ENCODE measurements around the gene CCDC107.
A peak's percentile ranks its signal among the peaks of the same experiment; 100 is the strongest.
"Not testable (repeated sequence)": the region's sequence is repeated elsewhere in the genome, so short reads cannot be mapped to it uniquely, and the experiment has no call there.

Gene CCDC107

GRCh38 chr9:35658137-35658967 lies at the start of gene CCDC107:
Gene CCDC107, plus strand, starts transcription at chr9:35658292. Its CDS starts 88 bp downstream, at chr9:35658380.
- DNase-seq = peak; percentile 73

DNA sequence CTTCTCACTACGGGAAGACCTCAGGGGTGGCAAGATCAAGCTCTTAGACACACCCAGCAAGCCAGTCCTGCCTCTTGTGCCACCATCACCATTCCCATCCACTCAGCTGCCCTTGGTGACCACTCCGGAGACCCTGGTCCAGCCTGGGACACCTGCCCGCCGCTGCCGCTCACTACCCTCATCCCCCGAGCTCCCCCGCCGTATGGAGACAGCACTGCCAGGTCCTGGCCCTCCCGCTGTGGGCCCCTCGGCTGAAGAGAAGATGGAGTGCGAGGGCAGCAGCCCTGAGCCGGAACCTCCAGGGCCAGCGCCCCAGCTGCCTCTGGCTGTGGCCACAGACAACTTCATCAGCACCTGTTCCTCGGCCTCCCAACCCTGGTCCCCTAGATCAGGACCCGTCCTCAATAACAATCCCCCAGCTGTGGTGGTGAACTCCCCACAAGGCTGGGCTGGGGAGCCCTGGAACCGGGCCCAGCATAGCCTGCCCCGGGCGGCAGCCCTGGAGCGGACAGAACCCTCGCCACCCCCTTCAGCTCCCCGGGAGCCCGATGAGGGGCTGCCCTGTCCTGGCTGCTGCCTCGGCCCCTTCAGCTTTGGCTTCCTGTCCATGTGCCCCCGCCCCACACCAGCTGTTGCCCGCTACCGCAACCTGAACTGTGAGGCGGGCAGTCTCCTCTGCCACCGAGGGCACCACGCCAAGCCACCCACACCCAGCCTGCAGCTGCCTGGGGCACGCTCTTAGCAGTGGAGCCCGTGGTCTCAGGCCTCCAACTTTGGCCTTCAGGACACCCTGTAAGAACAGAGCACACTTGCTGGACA lies 48.9 kb upstream of the CCDC107 start:
- no peak for DNase-seq

- DNase-seq = no peak
Observed at GRCh38 chr9:35609820-35610163, 48.3 kb upstream of the CCDC107 start.

DNA sequence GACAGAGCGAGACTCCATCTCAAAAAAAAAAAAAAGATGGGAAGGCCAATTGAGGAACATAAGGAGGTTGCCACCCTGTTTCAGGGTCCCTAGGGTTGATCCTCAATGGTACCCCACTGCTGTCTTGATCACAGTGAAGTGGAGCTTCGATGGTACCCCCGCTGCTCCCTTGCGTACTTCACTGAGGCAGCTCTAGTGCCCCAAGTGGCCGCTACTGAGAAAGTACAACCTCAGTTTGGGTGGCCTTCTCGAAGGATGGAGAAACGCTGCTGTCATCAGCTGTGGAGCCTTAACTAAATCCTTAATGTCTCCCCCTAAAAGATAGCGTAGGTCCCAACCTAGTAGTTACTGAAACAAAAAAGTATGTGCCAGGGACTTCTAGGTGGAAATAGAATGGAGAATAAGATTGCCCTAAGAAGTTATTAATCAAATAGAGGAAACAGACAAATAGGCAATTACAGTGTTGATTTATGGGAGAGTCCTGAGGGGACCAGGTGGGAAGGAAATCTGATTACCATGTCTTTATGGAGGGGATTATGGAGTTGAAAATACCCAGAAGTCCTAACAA lies 46.8 kb upstream of the CCDC107 start:
- DNase-seq = peak; percentile 37

- DNase-seq = not testable (repeated sequence)
Observed at GRCh38 chr9:35612066-35612465, 46.0 kb upstream of the CCDC107 start.

GRCh38 chr9:35612843-35613242 lies 45.2 kb upstream of the CCDC107 start:
- DNase-seq = no peak

GRCh38 chr9:35615981-35616680 lies 42.0 kb upstream of the CCDC107 start:
- DNase-seq = no peak

GRCh38 chr9:35616681-35617459 lies 41.2 kb upstream of the CCDC107 start:
- peak; percentile 58 for DNase-seq

- DNase-seq = no peak
Observed at GRCh38 chr9:35617548-35617947, 40.5 kb upstream of the CCDC107 start.

GRCh38 chr9:35618325-35618727 lies 39.8 kb upstream of the CCDC107 start, which contains the start of gene CD72:
Gene CD72, minus strand, starts transcription at chr9:35618413. Its CDS starts 110 bp downstream, at chr9:35618303.
- DNase-seq = no peak

DNA sequence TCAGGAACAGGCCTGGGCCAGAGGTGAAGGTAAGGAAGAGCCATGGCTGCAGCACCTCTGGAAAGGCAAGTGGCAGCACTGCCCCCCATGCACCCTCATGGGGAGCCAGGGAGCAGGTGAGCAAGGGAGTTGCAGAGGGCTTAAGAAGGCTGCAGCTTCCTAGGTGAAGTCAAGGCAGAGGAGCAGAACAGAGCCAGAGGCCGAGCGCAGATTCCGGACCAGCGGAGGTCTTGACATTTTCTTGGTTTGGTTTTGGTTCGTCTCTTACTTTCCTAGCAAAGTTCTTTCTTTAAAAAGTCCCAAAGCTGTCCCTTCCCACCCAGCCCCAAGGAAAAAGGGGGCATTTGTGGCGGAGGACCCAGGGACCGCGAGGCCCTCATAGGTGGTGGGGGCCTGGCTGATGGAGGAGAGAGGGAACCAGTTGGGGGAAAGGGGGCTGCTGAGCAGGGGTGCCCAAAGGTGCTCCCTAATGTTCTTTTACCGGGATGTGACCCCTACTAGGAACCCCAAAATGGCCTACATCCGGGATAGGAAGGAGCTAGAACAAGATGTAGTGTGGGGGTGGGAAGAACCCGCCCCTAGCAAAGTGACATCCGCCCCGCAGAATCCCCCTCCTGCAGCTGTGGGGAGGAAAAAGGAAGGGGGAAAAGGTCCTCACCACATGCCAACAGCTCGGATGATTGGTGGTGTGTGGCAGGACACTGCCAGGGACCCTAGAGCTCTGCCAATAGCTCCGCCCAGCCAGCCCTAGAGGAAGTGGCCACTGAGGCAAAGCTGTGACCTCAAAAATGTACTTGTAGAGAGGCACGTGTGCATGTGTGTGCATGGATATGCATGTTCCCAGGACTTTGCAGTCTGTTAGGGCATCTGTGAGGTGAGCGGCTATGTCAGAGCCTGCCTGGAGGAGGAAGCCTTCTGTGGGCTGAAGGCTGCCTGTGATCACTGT lies 39.0 kb upstream of the CCDC107 start:
- DNase-seq = peak; percentile 18

DNA sequence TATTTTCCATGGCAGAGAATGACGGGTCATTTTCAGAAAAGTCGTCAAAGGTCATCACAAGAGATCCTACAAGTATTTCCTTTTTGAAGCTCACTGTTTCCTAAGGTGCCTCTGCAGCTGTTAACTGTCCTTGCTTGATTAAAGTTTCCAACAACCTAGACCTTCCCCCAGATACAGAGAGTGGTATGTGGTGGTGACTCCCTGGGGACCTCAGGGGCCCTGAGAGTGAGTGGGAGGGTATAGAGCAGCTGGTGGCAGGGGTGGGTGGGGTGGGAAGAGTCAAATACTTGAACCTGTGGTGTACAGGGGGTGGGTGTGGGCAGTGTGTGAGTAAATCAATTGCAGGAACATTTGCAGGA lies 38.3 kb upstream of the CCDC107 start:
- DNase-seq = no peak

DNA sequence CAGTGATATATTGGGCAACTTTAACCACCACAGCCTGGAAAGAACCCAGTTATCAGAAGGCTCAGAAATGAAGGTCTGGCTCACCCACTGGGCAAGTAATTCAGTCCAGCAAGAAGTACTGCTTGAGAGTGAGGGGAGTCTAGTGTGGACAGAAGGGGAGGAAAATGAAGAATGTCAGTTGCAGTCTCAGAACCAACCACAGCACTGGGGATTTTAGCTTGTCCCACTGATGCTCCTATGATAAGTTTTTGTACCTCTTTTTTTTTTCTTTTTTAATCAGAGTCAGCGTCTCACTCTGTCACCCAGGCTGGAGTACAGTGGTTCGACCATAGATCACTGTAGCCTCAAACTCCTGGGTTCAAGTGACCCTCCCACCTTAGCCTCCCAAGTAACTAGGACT lies 30.5 kb upstream of the CCDC107 start:
- no peak for DNase-seq

DNA sequence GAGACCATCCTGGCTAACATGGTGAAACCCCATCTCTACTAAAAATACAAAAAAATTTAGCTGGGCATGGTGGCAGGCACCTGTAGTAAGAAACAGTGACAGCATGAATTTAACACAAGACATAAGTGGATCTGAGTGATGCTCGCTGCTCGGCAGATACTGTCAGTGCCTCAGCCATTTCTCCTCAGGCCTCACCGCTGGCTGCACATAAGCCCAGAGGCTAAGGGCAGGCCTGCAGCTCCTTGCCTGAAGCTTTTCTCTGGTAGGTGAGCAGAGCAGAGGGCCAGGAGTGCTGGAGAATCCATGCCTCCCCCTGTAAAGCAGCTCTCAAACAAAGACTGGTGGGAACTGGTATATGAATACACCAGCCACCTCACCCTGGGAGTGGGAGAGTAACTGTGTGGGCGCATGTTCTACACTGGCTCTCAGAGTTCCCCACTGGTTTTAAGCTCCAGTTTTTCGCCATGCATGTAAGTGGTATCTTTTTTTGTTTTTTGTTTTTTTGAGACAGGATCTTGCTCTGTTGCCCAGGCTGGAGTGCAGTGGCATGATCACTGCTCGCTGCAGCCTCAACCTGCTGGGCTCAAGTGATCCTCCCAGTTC lies 29.6 kb upstream of the CCDC107 start:
- DNase-seq = no peak

DNA sequence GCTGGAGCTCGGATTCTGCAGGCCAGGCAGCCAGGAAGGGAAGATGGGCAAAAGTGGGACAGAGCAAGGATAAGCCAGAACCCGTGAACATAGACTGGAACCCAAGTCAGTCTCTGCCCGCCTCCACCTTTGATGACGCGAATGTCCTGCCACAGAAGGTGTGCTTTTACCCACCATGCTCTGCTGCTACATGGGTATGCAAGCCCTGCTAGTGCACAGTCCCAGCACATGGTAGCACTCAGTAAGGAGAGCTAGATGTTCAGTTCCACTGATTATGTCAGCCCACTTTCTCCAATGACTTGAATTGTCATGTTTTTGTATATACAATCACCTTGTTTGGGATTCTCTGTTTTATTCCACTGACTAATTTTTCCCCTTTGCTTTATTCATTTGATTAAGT lies 28.5 kb upstream of the CCDC107 start:
- DNase-seq = no peak

DNA sequence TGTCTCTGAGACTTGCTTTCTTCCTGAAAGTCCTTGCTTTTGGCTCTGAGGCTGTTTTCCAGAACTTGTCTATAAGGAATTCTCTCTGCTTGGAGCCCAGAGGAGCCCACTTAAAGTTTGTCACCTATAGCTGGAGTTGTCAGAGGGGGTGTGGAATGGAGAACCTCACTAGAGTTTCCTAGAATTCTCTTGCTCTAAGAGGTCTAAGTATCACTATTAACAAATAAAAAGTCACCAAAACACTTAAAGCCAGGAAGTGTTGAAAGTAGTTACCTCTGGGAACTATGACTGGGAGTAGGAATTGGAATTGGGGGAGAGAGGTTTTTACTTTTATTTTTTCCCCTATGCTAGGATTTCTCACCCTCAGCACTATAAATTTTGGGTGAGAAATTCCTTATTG lies 22.4 kb upstream of the CCDC107 start:
- DNase-seq = no peak

DNA sequence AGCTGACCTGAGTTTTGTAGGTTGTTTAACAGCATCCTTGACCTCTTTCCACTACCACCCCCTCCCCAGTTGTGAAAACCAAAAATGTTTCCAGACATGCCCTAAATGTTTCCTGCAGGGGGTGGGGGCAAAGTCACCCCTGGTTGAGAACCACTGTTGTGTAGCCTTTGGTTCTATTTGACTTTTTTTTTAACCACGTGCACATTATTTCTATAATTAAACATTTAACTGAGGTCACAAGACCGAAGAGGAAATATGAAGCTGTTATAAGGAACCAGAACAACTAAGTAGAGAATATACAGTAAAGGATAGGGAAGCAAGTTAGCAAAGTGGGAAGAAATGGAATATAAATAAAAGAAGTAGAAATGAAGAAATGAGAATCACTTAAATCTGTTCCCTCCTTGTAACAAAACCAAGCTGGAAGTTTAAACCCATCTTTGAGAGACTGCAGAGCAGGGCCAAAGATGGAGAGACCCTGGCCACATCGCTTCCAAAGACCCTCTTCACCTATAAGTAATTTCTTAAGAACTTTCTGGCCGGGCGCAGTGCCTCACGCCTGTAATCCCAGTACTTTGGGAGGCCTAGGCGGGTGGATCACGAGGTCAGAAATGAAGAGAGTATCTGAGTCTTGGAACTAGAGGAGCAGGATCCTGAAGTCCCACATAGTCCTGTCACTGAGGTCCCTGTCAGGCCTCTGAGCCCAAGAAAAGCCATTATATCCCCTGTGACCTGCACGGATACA lies 21.8 kb upstream of the CCDC107 start:
- DNase-seq = no peak

DNA sequence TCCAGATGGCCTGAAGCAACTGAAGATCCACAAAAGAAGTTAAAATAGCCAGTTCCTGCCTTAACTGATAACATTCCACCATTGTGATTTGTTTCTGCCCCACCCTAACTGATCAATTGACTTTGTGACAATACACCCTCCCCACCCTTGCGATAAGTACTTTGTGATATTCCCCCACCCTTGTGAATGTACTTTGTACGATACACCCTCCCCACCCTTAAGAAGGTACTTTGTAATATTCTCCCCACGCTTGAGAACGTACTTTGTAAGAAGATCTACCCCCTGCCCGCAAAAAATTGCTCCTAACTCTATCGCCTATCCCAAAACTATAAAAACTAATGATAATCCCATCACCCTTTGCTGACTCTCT lies 21.2 kb upstream of the CCDC107 start:
- not testable (repeated sequence) for DNase-seq

DNA sequence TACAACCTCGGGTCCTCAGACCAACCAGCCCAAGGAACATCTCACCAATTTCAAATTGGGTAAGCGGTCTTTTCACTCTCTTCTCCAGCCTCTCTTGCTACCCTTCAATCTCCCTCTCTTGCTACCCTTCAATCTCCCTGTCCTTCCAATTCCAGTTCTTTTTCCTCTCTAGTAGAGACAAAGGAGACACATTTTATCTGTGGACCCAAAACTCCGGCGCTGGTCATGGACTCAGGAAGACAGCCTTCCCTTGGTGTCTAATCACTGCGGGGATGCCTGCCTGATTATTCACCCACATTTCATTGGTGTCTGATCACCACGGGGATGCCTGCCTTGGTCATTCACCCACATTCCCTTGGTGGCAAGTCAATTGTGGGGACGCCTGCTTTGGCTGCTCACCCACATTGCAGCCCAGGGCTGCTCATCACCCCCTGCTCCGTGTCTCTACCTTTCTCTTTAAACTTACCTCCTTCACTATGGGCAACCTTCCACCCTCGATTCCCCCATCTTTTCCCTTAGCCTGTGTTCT lies 20.6 kb upstream of the CCDC107 start:
- not testable (repeated sequence) for DNase-seq

DNA sequence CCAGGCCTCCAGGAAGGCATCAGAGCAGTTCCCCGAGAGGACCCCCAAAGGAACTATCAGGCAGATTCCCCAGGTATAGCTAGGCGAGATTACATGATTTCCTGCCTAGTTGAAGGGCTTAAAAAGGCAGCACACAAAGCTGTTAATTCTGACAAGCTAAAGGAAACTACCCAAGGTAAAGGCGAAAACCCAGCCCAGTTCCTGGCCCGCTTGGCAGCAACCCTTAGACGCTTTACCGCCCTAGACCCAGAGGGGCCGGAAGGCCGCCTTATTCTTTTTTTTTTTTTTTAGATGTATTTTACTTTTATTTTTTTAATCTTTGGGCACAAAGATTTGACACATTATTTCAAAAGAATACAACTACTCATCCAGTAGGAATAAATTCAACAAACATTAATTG lies 19.3 kb upstream of the CCDC107 start:
- DNase-seq = not testable (repeated sequence)
